ENCODE results near the gene FYN.

DNA sequence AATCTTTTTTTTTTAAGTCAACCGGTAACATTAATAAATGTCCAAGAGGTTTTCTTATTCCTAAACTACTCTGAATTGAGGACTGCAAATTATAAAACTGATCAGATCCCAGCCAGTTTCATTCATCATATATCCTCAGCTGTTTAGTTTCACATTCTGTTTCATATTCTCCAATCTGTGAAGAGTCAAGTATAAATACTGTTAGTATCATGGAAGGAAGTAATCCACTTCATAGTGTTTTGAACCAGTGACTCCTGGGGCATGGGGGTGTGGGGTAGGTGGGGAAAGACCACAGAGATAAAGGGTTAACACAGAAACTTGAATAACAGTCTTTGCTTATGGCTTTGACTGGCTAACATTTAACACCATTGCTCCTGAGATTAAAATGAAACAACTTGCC, 69.9 kb downstream of the FYN start:
- TF ChIP-seq, protein P1, sequence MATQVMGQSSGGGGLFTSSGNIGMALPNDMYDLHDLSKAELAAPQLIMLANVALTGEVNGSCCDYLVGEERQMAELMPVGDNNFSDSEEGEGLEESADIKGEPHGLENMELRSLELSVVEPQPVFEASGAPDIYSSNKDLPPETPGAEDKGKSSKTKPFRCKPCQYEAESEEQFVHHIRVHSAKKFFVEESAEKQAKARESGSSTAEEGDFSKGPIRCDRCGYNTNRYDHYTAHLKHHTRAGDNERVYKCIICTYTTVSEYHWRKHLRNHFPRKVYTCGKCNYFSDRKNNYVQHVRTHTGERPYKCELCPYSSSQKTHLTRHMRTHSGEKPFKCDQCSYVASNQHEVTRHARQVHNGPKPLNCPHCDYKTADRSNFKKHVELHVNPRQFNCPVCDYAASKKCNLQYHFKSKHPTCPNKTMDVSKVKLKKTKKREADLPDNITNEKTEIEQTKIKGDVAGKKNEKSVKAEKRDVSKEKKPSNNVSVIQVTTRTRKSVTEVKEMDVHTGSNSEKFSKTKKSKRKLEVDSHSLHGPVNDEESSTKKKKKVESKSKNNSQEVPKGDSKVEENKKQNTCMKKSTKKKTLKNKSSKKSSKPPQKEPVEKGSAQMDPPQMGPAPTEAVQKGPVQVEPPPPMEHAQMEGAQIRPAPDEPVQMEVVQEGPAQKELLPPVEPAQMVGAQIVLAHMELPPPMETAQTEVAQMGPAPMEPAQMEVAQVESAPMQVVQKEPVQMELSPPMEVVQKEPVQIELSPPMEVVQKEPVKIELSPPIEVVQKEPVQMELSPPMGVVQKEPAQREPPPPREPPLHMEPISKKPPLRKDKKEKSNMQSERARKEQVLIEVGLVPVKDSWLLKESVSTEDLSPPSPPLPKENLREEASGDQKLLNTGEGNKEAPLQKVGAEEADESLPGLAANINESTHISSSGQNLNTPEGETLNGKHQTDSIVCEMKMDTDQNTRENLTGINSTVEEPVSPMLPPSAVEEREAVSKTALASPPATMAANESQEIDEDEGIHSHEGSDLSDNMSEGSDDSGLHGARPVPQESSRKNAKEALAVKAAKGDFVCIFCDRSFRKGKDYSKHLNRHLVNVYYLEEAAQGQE (IDR thresholded peaks at IDR 0.05): no peak
- TF ChIP-seq MYC (IDR thresholded peaks at IDR 0.05; ENCODE audit: borderline replicate concordance, low read length) (no peak), CTCF (IDR thresholded peaks at IDR 0.05) (no peak), POLR2A (IDR thresholded peaks at IDR 0.05; ENCODE audit: low read length) (no peak)
- TF ChIP-seq, protein P2, sequence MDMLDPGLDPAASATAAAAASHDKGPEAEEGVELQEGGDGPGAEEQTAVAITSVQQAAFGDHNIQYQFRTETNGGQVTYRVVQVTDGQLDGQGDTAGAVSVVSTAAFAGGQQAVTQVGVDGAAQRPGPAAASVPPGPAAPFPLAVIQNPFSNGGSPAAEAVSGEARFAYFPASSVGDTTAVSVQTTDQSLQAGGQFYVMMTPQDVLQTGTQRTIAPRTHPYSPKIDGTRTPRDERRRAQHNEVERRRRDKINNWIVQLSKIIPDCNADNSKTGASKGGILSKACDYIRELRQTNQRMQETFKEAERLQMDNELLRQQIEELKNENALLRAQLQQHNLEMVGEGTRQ (IDR thresholded peaks at IDR 0.05): no peak
